HG03442 (cell line): Measurements from ENCODE around the gene ZNF385B.
"Not testable (repeated sequence)": the region's sequence is repeated elsewhere in the genome, so short reads cannot be mapped to it uniquely, and the experiment has no call there.

ENCODE experiments used
- ATAC-seq: cut with Tn5 transposase; IDR thresholded peaks from one replicate; pipeline ENCODE4 v1.9.1; 2021; ENCODE audit warnings: mild to moderate bottlenecking, moderate library complexity; ENCODE audit not compliant: unreplicated experiment

Gene ZNF385B

DNA sequence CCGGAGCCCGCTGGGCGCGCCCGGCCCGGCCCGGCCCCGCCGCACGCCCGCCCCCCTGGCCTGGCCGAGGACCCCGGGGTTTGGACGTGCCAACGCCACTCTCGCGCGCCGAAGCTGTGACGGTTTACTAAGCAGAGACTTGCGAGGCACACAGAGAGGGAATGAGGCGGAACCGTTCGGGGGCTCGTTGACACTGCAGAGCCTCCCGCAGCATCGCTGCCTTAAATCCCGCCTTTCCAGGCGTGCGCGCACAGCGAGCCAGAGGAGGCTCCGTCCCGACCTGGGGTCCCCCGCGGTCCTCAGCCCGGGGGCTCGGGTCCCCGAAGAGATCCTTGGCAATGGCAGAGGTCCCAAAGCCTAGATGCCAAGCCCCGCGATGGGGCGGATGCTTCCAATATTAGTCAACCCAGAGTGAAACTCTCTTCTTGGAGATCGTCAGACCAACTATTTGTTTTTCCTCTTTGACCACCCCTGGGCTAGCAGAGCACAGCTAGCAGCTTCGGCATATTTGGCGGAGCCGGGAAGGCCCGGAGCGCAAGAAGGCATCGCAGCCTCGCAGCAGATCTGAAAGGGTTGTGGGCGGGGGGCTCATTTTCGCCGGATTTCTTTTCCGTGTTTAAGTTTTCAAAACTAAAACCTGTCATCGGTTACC, at the start of gene ZNF385B:
TSS of gene ZNF385B (minus strand) at position 197 of the 652 bp plus-strand sequence.
- peak; percentile 36 for ATAC-seq

DNA sequence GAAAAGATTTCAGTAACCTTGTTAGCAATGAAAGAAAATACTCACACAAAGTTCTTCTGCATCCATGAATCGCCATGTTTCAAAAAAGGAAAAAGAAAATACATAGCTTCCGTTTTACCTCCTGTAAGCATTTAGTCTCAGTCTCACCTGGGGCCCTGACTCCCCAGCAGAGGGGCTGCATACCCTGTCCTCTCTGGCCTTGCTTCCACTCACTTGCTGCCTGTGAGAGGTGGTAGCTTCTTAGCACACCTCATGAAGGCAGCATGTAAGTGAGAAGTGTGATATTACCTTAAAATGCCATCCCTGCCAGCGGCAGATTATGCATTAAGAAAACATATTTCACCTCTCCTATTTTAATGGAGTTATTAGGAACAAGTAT, 49.3 kb upstream of the ZNF385B start:
- ATAC-seq: no peak

DNA sequence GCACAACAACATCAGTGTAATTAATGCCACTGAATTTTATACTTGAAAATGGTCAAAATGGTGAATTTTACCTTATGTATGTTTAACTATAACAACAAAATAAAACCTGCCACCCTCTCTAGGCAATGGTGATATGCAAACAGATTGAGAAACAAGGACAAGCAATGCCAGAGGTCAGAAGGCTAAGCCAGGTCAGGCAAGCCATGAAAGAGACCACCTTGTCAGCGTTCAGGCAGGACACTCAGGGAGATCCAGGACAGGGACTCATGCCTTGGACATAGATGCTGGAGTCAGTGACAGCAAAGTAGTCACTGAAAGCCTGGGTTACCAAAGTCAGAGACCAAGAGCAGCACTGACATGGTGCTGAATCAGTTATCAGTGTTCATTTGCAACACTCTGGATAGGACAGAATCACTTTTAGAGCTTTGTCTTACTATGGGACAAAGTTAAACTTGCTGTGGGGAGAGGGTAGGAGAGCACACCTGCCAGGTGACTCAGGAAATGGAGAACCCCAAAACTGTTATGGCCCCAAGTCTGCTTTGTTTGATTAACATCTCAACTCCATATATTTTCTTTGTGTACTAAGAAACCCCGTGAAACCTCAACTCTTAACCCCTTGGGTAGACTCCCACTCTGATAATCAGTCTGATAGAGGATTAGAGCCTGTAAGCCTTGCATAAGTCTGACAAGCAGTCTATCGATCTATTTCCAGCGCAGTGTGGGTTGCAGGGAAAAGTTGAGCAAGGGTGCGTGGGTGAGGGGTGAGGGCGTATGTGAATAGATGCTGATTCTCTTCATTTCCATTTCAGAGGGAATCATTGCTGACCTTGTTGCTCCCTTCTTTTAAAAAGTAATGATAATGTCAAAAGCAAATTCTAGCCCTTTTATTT, 48.7 kb upstream of the ZNF385B start:
- ATAC-seq: no peak

DNA sequence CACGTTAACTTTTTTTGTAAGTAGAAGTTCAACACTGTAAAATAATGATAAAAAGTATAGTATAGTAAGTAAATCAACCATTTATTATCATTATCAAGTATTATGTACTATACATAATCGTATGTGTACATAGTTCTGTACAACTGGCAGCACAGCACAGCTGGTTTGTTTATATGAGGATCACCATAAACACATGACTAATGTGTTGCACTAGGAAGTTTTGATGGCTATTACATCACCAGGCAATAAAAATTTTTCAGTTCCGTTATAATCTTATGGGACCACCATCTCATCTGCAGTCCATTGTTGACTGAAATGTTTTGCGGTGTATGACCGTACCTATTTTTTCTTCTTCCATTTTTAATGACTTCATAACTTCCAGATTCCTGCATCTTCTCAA, 39.2 kb upstream of the ZNF385B start:
- ATAC-seq: no peak

DNA sequence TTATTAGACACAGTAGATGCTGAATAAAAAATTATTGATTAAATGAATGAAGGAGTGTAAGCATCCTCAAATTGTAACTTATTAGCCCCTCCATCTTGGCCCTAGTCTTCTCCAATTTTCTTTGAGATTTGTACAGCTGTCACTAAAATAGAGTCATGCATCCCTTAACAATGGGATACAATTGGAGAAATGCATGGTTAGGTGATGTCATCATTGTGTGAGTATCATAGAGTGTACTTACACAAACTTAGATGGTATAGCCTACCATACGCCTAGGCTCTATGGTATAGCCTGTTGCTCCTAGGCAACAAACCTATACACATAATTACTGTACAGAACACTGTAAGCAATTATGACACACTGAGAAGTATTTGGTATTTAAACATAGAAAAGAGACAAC, 38.3 kb upstream of the ZNF385B start:
- ATAC-seq: no peak

DNA sequence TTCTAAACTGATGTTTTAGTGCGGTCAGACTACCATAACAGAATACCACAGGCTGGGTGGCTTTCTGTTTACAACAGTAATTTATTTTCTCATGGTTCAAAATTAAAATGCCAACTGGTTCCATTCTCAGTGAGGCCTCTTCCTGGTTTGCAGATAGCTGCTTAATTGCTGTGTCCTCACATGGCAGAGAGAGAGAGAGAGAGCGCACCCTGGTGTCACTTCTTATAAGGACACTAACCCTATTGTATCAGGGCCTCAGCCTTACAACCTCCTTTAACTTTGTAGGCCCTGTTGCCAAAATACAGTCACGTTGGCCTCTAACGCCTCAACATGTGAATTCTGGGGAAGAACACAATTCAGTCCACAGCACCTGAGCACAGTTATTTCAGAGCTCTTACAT, 37.5 kb upstream of the ZNF385B start:
- peak; percentile 79 for ATAC-seq

DNA sequence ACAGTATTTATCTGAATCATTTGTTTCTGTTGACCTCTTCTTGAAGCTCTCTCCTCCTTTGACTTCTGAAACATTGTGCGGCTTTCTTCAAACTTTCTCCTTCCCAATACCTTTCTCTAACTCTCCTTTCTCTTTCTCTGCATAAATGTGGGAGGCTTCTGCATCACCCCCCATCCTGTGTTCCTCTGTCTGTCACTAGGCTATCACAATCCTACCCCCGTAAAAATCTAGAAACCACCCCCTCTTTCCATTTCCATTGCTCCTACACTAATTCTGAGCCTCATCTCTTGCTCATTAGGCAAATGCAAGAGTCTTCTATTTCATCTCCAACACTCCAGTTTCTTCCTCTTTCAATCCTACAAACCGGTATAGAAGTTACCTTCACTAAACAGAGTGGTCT, 32.2 kb upstream of the ZNF385B start:
- ATAC-seq: no peak

DNA sequence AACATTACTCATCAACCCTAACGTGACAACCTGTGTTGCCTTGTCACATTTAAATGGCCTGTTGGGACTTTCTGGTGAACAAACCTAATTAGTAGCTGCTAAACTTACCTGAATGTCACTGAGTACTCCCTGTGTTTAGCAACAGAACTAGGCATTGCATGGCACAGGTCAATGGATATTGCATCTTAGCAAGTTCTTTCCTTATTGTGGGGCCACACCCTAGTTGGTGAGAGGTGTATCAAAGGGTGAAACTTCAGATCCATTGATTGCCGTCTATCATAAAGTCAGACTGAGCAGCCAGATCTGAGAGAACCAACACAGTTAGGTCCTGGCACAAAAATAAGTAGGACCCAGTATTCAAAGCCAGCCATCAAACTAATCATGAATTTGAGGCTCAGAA, 29.8 kb upstream of the ZNF385B start:
- ATAC-seq: no peak

DNA sequence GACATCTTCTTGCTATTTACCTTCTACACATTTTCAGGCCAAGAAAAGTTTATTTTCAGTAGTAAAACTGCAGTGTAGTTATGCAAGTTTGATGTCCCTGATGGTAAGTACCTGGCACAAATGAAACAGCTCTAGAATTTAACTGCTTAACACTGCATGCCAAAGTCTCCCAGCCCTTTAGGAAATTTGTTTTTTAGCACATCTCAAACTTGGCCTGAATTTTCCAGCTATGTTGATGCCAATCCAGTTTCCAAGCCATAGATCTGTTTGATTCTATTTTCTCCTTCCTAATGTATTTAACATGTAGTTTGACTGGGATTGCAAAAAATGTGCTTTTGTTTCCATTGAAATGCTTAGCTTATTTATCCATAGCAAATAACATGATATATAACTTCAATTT, 29.3 kb upstream of the ZNF385B start:
- ATAC-seq: no peak

DNA sequence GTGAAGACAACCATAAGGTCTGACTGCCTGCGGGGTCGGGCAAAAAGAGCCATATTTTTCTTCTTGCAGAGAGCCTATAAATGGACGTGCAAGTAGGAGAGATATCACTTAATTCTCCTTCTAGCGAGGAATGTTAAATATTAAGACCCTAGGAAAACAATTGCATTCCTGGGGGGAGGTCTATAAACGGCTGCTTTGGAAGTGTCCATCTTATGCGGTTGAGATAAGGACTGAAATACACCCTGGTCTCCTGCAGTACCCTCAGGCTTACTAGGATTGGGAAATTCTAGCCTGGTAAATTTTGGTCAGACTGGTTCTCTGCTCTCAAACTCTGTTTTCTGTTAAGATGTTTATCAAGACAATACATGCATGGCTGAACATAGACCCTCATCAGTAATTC, 27.2 kb upstream of the ZNF385B start:
- not testable (repeated sequence) for ATAC-seq

DNA sequence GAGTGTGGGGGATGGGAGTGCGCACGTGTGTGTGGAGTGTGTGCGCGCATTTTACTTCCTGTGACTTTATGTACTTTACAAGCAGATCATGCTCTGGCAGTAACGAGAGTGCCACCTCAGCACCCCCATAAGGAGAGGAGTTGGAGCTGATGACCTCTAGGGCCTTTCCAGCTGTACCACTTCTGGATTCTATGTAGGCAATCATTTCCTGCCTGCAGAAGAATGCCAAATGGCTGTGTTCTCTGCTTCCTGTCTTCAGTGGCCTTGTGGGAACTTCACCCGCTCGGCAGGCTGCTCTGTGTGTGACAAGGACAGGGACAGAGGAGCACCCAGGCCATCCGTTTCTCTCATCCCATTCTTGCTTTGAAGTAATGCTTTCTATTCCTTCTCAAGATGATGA, 22.8 kb upstream of the ZNF385B start:
- no peak for ATAC-seq

DNA sequence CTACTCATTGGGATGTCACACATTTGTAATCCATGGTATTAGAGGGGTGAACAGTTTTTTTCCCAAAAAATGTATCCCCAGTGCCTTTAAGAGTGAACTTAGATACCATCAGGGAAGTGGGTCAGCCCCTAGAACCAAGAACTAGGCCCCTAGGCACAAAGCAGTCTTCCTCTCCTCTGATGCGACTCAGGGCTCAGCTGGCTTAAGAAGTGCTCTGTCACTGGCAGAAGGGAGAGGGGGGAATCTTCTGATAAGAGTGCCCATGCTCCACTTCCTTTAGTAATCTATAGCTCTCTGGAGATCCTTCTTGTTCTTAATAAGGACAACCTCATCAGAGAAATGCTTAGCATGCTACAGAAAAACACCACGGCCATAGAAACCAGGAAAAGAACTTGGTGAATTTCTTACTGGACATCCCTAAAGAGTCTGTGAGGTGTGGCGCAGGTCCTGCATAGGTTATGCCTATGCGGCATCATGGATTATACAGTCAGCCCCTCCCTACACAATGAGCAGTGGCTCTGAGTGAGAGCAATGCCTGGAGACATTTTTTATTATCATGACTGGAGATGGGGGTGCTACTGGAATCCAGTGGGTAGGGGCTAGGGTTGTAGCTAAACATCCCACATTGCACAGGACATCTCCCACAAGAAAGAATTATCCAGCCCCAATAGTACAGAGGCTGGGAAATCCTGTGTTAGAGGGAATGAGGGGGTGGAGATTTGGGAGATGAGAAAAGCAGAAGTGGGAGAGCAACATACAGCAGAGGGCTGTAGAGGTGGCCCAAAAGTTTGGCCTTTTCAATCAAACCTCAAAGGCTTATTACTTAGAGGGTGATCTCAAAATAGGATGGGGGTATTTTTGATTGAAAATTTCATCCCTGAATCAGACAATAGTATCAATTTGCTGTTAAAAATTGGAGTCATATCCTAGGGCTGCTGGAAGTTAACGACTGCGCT, 21.7 kb upstream of the ZNF385B start:
- ATAC-seq: no peak

DNA sequence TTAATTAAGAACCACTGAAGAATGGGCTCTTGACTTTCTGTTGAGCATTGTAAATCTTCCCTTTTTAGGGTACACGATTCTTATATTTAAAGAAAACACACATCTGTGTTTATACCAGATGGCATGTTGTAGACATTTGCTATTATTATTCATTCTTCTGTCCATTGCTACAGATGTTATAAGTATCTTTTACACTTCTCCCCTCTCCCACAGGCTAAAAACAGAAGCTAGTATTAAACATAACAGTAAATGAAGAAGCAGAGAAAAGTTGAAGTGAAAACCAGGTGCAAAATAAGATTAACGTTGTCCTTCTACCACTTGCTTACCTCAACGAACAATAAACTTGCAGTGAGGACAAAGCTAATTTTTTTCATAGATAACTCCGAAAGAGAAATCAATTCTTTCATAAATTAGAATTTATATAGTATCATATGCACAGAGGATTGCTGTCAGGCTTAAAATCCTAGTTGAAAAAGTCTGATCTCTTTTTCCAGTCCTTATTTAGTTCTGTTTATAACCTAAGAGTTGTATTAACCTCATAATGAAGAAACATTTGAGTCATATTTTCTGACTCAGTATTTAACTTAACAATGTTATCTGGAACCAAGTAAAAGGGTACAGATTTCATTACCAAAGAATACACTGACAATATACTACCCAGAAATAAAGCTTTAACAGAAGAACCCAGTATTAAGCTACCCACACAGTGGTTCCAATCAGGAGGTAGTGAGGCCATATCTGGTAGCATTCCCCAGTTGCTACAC, 16.4 kb upstream of the ZNF385B start:
- no peak for ATAC-seq

DNA sequence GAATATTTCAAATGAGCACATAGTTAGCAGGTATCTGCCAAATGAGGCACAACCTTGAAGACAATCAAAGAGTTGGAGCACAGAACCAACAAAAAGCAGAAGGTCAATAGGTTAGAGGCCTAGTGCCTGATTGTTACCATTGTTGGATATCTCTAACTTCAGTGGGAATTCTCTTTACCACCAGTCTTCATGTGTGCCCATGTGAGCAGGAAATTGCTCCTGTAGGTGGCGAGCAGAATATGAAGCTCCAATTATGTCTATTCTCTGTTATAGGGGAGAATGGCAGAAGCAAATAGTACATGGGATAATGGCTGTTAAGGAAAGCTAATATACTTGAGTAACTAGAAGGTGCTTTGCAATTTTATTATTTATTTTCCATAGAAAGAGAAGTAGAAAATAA, 14.9 kb upstream of the ZNF385B start:
- ATAC-seq: no peak

DNA sequence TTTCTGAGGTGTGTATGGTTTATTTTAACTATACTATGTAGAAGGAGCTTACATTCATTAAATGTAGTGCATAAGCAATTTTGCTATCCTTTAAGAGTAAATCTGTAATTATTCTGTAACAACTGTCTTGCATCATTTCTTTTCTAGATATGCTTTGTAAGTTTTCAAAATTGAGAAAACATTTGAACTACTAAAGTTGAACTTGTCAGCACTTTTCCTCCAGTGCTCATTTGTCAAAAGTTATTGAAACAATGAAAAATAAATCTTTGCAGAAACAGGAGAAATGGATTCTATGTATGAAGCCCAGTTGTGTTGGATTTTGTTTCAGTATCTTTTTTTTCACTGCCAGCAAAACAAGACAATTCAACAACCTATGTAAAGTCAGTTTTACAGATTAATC, 14.5 kb upstream of the ZNF385B start:
- no peak for ATAC-seq

DNA sequence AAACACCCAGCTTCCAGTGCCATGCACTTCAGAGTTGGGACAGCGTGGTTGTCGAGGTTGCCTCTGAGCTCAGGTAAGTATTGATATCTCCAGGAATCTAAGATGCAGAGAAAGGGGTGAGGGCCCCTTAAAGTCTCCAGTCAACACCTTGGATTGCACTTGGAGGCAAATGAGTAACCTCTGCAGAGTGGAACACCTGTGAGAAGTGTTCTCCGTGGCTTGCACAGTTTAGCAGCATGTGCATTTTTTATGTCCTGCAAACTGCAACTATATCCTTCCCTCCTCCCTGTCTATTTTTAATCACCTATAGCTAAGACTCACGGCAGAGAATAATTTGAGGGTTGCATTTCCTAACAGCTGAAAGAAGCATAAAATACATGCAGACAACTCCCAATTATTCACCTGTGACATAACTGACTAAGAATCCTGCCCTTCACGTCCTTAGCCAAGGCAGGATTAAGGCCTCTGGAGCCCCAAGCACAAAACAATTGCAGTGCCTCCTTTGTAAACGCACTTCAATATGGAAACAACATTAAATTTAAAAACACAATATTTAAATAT, 1.6 kb upstream of the ZNF385B start:
- no peak for ATAC-seq

DNA sequence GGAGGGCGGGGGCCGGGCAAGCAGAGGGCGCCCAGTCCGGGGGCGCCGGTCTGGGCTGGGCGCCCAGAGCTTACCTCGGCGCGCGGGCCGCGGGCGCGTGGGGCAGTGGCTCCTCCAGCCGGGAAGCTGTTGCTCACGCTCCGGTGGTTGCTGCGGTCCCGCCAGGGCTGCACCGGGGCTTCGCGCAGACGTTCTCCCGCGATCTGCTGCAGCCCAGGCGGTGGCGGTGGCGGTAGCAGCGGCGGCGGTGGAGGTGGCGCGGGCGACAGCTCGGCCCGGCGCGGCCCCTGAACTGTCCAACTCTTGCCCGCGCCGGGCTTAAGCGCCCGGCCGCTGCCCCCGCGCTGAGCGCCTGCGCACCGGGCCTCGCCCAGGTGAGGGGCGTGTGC, 391 bp downstream of the ZNF385B start:
- peak; percentile 45 for ATAC-seq

DNA sequence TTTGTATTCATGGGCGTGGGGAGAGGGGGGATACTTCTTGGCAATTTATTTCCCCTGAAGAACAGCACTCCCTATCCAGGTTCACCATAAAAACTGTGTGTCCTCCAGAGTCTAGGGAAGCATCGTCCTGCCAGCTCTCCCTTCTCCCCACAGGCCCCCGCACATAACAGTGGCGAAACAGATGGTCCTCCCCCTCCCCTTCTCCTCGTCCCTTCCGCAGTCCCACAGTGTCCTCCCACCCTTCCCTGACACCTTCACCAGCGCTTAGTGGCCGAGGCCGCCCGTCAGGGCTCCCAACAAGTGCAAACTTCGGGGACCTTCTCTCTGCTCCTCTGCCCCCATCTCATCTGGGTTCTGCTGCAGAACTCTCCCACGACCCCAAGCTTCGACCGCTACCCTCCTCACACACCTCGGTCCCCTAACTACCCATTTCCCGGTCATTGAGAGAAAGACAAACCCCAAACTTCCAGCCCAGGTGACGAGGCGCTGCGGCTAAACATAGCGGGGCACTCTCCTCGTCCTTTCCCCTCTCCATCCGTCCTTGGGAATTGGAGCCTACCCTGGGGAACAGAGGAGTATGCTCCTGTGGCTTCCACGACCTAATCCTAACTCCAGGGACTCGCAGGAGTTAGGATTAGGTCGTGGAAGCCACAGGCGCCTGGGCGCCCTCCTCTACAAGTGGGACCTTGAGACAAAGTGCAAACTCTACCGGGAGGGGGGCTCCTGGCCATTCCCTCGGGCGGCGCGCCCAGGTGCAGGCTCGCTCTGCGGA, 971 bp downstream of the ZNF385B start:
- ATAC-seq: no peak

DNA sequence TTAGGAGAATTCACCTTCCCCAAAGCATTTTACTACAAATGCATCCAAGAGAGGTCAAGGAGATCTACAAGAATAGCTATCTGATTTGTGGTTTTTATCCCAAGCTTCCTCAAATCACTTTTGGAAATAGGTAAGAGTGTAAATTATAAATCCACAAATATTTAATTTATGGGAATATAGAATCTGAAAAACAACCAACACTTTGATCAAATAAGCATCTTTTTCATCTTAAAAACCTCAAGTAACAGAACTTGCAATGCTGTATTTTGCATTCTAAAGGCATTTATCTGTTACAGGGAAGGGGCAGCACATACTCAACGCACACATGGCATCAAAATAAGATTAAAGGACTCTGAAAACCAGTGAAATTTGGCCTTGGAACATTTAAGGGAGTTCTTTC, 1.9 kb downstream of the ZNF385B start:
- ATAC-seq: no peak

DNA sequence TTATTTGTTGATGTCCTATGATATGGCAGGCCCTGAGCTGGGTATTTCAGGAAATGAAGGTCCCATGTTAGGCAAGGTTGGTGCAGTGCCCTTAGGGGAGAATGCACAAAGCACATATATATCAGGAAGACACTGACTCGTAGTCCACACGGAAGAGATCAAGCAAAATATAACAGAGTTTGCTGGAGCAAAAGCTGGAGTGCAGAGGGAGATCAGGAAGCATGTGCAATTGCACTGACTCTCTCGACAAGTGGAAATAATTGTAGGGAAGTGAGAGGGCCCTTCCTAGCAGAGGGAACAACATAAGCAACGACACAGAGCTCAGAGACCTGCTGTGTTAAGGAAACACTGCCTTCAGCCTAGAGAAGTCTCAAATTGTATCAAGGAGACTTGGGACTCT, 4.2 kb downstream of the ZNF385B start:
- no peak for ATAC-seq
